Sciatic nerve (tissue), 2 donors: ENCODE results near the gene USB1. TPM values are rescaled to one million over a fixed set of nuclear protein-coding genes. Genes with fewer than 3 reads are reported as not detected.

Source experiments
- ATAC-seq: fragments of 200-7000 bp; cut with Tn5 transposase; one replicate; pipeline ENCODE4 v1.9.1; 2020; ENCODE audit warnings: mild to moderate bottlenecking, moderate library complexity
- DNase-seq: peaks from one replicate; pipeline ENCODE4 v3.0.0-alpha.2; 2020; ENCODE audit warnings: low spot score
- intact Hi-C: fragments of 100-400 bp; cut with DNase I; formaldehyde crosslinking; loops from one replicate; pipeline ENCODE4 v1.14.2; 2022
- total RNA-seq: library from RNA; stranded (reverse); fragmentation: NEBNext Ultra II Directional; extraction: Animal tissue kit (Norgen Biotek cat#: 25700); gene quantifications from one replicate; pipeline ENCODE4 v1.2.1, GENCODE V29; 2021
- donor health status: DM: no; HTN: no; CAD: no.
- donor health status: DM: no; HTN: no; CAD: no.

The USB1 gene
- total RNA-seq, 1 donor from 2014 or later = 25.9 TPM

DNA sequence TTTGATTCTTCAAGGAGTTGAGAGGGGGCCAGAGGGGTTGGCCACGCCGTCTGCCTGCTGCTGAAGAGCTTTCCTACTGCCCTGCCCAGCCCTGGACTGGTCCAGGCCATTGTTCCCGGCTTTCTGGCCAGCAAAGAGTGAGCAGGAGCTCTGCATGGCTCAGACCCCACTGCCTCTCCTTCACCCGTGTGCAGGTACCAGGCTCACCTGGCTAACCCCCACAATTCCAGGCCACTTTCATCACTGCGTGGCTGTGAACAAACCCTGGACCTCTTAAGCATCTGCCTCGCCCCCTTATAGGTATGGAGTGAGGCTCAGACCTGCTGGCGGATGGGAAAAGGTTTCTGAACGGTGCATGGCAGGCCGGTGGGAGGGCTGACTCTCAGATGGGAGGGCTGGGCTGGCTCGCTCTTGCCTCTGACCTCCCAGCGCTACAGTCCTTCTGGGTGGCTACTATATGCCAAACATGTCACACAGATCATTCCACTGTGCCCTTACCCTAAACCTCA is 9.6 kb upstream of the USB1 start:
- DNase-seq (no peak), ATAC-seq (no peak)
- intact Hi-C loops = loop anchor here (5.0 to 10.0 kb wide), 2 partner anchors 89 to 237 kb away; no protein-coding TSS in a partner anchor

DNA sequence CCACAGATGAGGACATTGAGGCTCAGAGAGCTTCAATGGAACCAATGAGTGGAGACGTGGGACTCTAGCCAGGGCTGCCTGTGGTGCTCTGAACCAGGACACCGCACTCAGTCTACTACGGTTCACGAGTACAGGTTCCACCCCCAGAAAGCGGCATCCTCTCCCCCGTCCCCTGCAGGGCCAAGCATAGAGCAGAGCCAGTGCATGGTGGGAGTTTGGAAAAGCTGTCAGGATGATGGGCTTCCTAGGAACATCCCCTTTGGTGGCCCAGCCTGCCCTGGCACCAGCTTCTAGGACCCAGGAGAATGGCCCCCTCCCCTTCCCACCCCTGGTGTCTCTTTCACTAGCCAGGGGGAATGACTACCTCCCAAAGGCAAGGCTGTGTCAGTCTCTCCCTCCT is 9.1 kb upstream of the USB1 start:
- no peak for DNase-seq
- ATAC-seq = no peak
- intact Hi-C loops = loop anchor here (5.0 to 10.0 kb wide), 2 partner anchors 90 to 237 kb away; no protein-coding TSS in a partner anchor

DNA sequence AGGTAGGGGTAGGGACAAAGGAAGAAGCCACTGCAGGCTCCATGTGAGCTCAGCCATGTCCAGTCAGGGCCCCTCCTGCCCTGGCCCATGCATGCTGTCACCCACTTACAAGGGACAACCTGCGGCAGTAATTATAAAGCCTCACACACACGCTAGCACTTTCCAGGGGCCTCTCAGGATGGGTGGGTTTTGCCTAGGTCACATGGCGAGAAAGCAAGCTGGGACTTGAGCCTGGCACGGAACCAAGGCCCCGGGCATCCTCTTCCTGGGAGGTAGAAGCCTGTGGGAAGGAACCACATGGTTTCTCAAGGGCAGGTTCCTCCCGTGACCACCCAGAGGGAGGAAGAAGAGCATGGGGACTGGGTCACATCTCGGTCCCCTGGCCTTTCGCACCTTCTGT is 7.8 kb upstream of the USB1 start:
- intact Hi-C loops = loop anchor here (5.0 to 10.0 kb wide), 2 partner anchors 91 to 239 kb away; no protein-coding TSS in a partner anchor
- DNase-seq (no peak), ATAC-seq (no peak)

DNA sequence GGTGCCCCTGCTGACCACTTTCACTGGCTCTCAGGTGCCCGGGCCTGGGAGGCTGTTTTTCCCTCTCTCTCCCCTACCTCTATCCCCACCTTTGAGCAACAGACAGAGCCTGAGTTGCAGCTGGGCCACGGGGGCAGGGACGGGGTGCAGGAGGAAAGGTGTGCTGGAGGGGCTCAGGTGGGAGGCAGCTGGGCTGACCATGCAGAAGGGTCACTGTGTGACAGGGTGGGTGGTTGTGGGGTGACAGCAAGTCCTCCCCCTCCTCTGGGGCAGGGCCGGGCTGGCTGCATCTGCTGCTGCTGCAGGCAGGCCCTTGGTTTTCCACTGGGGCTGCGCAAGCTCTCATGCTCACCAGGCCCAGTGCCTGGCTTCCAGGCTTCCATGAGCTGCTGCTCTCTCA is 7.3 kb upstream of the USB1 start:
- DNase-seq (no peak), ATAC-seq (no peak)
- intact Hi-C loops = loop anchor here (5.0 to 10.0 kb wide), 2 partner anchors 92 to 239 kb away; no protein-coding TSS in a partner anchor

DNA sequence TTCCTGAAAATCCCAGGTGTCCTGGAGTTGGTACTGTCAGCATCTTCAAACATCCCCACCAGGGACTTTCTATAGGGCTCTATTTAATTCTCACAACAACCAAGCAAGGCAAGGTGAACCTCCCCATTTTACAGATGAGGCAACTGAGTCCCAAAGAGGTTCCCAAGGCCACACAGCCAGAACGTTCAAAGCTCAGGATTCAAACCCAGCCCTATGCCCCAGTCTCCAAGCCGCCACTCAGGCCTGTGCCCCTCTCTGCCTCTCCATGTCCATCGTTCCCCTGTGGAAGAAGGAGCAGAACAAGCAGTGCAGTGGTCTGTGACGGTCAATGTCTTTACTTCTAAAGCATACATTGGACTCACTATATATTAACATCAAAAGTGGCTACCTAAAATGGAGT is 6.8 kb upstream of the USB1 start:
- intact Hi-C loops = loop anchor here (5.0 to 10.0 kb wide), 2 partner anchors 92 to 240 kb away; no protein-coding TSS in a partner anchor
- DNase-seq (no peak), ATAC-seq (no peak)

DNA sequence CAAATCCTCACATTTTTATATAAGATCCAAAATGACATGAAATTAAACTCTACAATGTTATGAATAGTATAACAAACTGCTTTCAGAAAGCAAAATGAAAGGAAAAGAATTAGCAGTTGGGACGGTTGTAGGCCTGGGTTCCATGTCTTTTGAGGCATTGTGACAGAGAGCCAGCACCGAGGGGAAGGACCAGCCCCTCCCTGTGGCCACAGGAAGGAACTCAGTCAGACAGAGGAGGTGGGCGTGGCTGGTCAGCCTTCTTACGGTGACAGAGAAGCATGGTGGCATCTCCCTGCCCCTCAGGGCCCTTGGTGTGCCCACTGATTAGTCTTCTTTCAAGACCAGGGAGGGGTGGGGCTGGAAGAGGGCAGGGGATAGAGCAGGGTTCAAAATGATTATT is 6.4 kb upstream of the USB1 start:
- no peak for ATAC-seq
- intact Hi-C loops = loop anchor here (5.0 to 10.0 kb wide), 2 partner anchors 92 to 240 kb away; no protein-coding TSS in a partner anchor
- no peak for DNase-seq

DNA sequence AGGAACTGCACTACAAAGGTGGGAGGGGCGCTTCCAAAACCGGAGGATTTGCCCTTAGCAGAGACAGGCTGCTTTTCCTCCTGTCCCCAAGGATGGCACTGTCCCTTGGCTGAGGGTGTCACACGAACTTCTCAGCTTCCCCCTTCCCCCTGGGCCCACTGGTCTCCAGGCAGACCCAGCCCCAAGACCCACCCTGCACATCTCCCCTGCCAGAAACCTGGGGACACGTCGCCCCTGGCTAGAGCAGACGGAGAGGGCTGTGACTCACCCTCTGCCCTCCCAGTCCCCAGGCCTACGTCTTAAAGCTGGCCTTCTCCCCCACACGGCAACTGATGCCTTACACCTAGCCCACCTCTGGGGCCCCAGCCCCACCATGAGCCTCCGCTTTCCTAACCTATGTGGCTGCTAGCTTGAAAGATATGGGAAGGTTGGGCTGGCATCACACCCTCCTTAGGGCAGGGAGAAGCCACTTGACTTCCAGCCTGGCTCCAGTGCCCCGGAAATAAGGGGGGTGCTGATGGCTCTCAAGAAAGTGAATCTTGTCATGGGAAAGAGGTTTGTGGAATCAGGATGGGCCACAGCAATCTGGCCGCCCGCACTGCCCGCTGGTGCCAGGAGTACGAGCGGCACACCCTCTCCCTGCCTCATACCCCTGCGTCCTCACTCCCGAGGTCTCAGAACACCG is 5.3 kb upstream of the USB1 start:
- no peak for ATAC-seq
- intact Hi-C loops = loop anchor here (10.0 kb wide), 1 partner anchor 241 kb away; no protein-coding TSS in a partner anchor
- no peak for DNase-seq

DNA sequence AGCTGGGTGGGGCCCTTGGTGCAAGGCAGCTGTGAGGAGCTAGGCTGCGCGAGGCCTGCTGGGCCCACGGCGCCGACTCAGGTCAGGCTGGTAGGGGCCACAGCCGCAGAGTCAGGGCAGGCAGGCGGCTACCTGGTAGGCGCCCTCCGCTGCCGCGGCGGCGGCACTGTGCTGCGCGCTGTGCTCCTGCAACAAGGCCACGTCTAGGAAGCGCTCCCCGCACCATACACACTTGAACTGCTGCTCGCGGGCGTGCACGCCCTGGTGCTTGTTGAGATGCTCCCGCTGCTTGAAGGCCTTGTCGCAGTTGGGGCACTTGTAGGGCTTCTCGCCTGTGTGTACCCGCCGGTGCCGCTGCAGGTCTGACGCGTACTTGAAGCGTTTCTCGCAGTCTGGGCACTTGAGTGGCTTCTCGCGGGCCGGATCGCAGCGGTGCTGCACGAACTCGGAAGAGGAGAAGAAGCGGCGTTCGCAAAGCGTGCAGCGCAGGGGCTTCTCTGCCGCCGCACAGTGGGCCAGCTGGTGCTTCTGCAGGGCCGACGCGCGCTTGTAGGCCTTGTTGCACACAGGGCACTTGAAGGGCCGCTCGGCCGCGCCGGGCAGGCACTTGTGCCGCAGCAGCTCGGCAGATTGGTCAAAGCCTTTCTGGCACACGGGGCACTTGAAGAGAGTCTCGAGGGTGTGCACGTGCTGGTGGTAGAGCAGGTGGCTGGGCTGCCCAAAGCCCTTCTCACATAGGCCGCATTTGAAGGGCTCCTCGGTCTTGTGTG is 4.6 kb upstream of the USB1 start:
- ATAC-seq (no peak), DNase-seq (no peak)
- intact Hi-C loops = loop anchor here (10.0 kb wide), 1 partner anchor 242 kb away; no protein-coding TSS in a partner anchor

DNA sequence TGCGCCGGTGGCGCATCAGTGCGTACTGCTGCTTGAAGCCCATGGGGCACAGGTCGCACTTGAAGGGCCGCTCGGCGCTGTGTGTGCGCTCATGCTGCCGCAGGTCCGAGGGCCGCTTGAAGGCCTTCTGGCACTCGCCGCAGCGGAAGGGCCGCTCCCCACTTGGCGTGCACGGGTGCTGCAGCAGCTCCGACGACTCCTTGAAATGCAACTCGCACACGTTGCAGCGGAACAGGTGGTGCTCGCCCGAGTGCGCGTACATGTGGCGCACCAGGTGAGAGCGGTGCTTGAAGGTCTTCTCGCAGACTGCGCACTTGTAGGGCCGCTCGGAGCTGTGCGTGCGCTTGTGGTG is 4.1 kb upstream of the USB1 start:
- ATAC-seq (no peak), DNase-seq (no peak)
- intact Hi-C loops = loop anchor here (10.0 kb wide), 1 partner anchor 242 kb away; no protein-coding TSS in a partner anchor

DNA sequence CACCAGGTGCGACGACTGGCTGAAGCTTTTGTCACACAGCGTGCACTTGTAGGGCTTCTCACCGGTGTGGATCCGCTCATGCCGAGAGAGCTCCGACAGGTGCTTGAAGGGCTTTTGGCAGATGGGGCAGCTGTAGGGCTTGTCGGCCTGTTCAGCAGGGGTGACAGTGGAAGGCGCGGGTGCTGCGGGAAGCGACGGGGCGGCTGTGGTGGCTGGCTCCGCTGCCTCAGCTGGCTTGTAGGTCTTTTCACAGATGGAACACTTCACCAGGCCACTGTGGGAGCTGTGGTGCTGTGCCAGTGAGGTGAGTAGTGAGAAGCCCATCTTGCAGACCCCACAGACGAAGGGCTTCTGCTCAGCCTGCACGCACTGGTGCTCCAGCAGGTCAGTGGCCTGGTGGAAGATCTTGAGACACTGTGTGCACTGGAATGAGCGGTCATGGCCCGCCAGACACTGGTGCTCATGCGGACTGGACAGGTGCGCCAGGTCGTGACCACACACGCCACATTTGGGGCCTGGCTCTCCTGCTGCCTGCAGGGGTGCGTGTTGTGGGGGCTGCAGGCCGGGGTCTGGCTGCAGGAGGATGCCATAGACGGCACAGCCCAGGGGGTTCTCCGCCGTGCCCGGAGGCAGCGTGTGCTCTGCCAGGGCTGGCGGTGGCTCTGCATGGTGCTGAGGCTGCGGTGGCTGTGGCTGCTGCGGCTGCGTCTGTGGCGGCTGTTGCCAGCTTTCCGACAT is 3.5 kb upstream of the USB1 start:
- DNase-seq (no peak), ATAC-seq (no peak)
- intact Hi-C loops = loop anchor here (10.0 kb wide), 1 partner anchor 243 kb away; no protein-coding TSS in a partner anchor

DNA sequence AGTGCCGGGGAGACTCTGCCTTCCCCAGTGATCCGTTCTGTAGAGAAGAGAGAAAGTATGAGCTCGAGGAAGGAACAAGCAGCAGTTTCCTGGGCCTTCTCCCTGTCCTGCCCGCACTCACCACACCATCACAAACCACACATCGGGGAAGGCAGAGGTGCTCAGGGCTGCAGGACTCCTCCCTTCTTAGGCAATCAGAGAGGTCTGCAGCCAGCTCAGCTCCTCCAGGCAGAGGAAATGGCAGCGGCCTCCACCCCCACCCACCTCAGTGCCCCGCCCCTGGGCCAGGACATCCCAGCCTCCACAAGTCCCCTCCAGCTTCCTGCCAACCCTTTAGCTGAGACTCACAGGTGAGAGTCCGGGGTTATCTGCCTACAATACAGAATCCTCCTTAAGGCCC is 2.7 kb upstream of the USB1 start:
- DNase-seq = no peak
- no peak for ATAC-seq
- intact Hi-C loops = loop anchor here (10.0 kb wide), 1 partner anchor 244 kb away; no protein-coding TSS in a partner anchor

DNA sequence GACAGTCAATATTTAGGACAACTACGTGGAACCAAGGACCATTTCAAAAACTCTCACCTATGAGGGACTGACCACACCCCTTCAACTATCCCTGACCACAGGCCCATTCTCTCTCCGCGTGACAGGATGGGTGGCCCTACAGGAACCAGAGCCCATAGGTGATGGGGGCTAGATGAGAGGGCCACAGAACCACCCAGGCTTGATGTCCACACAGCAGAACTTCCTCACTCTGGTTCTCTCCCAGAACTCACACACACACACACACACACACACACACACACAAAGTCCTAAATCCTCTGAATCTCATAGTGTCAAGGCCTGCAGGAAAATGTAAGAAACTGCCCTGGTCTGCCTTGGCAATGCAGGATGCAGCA is 2.2 kb upstream of the USB1 start:
- no peak for ATAC-seq
- DNase-seq = no peak
- intact Hi-C loops = loop anchor here (10.0 kb wide), 1 partner anchor 244 kb away; no protein-coding TSS in a partner anchor

DNA sequence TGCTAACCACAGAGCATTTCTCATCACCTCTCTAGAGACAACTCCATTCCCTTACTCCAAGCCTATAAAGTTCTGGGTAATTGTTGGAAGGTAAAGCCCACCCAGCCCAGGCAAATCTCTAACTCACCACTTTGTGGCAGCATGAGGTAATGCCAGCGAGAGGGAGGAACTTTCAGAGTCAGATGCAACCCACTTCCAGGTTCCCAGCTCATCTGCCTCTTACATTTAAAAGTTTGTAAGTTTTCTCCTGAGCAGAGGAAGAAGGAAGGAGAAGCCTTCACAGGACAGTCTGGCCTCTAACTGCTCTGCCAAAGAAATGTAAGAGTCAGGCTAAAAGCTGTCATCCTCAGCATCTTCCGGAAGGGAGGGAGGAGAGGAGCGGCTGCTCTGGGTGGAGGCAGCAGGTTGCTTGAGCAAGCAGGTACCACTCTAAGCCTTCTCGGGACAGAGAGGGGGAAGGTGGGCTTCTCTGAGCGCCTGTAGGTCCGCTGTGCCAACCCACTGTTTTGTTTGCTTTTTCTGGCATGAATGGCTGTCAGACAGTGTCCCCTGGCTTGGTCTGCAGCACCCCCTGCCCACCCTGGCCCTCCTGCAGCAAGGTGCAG is 1.7 kb upstream of the USB1 start:
- ATAC-seq = no peak
- DNase-seq = no peak
- intact Hi-C loops = loop anchor here (10.0 kb wide), 1 partner anchor 245 kb away; no protein-coding TSS in a partner anchor

DNA sequence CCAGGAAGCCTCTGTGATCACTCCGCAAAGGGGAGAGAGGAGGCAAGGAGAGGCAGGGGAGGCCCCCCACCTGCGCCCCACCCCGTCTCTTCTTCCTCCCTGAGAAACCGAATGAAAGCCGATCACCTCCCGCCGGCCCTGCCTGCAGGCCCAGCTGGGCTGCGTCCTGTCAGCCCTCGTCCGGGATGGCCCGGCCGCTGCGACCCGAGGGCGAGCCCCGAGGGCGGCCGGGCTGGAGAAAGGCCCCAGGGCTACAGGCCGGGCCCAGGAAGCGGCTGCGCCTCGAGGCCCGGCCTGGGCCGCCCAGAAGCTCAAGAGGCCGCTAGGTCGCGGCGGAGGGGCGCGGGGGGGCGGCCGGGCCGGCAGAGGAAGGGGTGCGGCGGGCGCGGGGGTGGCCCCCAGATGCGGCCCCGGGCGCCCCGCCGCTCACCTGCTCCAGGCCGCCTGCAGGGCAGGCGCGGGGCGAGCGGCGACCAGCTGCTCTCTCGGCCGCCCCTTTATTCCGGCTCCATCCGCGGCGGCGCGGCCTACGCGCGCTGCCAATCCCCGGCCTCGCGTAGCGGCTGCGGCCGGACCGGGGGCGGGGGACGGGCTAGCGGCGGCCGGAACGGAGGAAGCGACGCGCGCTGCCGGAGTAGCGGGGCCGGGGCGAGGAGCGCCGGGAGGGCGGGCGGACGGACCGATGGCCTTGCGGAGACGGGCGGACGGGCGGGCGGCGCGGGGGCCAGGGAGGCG is 1.1 kb upstream of the USB1 start, which contains the start of gene ZNF319:
Gene ZNF319 (minus strand): TSS at position 702 of the 735 bp plus-strand sequence. CDS start 2,407 bp downstream, outside the sequence.
- DNase-seq (no peak), ATAC-seq (no peak)
- intact Hi-C loops = loop anchor here (5.0 to 10.0 kb wide), 2 partner anchors 93 to 245 kb away; no protein-coding TSS in a partner anchor

DNA sequence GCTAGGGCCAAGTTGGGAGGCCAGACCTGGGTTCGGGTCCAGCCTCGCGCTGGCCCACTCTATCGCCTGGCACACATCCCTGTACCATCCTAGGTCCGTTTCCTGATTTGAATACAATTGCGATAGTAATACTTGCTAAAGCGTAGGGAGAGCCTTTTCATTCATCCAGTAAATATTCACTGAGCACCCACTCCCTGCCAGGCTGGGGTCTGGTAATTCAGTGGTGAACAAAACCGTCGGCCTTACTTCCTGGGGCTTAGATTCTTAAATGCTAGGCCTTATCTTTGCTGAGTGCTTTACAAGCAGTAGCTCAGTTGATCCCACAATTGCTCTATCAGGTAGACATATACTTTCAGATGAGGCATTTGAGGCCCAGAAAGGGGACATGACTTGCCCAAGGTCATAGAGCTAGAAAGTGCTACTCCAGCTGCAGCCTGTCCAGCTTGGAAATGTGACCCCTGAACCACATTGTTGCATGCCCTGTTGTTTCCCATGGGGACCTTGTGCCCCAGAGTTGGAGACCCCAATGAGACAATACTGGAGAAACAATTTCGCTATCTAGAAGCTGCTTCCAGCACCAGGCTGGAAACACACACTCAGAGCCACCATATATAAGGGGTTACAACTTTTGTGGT is 691 bp downstream of the USB1 start:
- intact Hi-C loops = loop anchor here (5.0 kb wide), 1 partner anchor 95 kb away; no protein-coding TSS in a partner anchor
- DNase-seq = no peak
- ATAC-seq = no peak

DNA sequence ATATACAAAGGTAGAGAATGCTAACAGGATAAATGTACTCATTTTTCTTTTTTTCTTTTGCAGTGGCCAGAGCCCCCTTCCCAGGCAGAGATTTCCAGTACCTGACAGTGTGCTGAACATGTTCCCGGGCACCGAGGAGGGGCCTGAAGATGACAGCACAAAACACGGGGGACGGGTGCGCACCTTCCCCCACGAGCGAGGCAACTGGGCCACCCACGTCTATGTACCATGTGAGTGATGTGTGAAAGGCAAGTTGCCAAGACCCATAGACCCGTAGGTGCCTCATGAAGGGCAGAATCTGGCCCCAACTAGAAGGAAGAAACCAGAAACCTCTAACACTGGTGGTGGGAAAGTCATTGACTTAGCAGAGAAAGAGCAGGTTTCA is 1.2 kb downstream of the USB1 start:
- intact Hi-C loops = loop anchor here (5.0 kb wide), 1 partner anchor 95 kb away; no protein-coding TSS in a partner anchor
- ATAC-seq = no peak
- DNase-seq = no peak

DNA sequence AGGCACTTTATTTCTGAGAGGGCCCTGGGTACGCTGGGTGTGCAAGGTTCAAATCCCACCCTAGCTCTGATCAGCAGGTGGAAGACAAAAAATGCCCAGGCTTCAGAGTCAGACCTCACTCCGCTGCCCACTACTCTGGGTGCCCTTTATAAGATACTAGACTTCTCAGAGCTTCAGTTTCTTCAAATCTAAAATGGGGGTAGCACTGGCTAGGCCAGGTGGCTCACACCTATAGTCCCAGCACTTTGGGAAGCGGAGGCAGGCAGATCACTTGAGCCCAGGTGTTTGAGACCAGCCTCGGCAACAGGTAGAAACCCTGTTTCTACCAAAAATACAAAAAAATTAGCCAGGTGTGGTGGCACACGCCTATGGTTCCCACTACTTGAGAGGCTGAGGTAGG is 1.7 kb downstream of the USB1 start:
- no peak for ATAC-seq
- no peak for DNase-seq
- intact Hi-C loops = loop anchor here (5.0 kb wide), 1 partner anchor 96 kb away; no protein-coding TSS in a partner anchor
